Measurements from ENCODE around the gene ADAMTS16.

ADAMTS16 gene

GRCh38 chr5:5344606-5345005 lies 204.5 kb downstream of the ADAMTS16 start:
- no peak for DNase-seq (ENCODE audit: low read depth)

DNA sequence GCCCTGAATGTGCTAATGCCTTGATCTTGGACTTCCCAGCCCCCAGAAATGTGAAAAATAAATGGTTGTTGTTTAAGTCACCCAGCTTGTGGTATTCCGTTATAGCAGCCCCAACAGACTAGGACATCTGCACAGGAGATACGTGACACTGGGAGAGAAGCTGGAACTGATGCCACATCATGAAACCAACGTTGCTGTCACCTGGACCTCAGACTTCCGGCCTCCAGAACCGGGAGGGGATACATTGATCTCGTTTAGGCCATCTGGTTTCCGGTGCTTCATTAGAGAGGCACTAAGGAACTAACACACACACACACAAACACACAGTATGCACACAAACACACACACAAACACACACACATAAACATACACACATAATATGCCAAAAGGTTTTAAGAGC lies 207.3 kb downstream of the ADAMTS16 start:
- no peak for DNase-seq (ENCODE audit: low read depth)

- no peak for DNase-seq (ENCODE audit: low read depth)
Measured at GRCh38 chr5:5348135-5348534, 208.0 kb downstream of the ADAMTS16 start.

DNA sequence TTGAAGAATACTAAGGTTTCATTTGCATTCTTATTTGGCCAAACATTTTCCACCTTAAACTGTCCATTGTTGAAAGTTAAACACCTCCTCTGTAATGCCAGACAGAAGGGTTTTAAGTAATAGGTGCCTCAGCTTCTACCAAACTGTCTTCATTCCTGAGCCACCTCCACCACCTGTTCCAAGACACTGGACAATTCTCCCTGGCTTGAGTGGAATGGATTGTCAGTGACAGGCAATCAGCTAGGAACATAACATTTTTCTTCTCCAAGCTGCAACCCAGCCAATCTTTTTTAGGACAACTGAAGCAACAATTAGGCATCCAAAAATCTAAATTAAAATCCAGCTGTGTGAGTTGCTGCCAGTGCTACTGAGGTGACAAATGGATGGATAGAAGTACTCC lies 208.4 kb downstream of the ADAMTS16 start:
- no peak for DNase-seq (ENCODE audit: low read depth)

DNA sequence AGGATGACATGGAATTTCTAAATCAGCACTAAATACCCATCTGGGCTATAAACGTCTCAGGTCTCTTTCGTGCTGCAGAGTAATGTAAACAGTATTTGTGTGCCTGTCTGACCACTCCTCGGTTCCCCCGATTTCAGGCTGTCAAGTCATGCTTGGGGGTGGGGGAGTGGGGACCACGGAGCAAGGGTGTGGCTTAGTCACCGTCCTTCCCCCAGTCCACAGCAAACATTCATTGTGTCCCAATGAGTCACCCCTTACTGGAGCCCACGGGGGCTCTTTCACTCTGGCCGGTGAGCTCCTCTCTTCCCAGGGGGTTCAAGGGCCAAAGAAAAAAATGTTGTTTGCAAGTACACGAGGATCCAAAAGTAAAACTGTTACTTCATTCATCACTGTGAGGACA lies 210.0 kb downstream of the ADAMTS16 start:
- no peak for DNase-seq (ENCODE audit: low read depth)

DNA sequence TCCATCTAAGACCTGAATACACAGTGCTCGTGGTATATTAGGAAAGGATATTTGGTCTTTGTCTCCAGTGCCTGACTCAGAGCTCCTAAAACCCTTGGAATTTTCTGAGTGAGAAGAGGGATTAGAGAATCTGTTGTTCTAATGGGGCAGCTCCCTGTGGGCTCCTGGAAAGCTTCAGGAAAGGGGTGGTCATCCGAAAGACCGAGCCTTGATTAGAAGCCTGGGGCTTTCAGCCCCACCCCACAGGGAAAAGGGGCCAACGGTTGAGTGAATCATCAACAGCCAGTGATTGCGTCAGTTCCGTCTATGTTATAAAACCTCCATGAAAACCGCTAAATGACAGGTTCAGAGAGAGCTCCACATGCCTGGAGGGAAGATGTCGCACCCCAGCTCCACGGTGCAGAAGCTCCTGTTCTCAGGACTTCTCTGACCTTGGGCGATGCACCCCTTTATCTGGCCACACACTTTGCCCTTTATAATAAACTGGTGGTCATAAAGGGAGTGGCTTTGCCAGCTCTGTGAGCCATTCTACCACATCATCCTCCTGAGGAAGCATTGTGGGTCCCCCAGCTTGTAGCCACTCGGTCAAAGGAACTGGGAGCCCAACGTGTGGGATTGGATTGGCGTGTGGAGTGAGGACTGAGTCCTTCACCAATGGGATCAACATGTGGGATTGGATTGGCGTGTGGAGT lies 211.3 kb downstream of the ADAMTS16 start:
- DNase-seq (ENCODE audit: low read depth): no peak

GRCh38 chr5:5352675-5353074 lies 212.5 kb downstream of the ADAMTS16 start:
- DNase-seq (ENCODE audit: low read depth): no peak

DNA sequence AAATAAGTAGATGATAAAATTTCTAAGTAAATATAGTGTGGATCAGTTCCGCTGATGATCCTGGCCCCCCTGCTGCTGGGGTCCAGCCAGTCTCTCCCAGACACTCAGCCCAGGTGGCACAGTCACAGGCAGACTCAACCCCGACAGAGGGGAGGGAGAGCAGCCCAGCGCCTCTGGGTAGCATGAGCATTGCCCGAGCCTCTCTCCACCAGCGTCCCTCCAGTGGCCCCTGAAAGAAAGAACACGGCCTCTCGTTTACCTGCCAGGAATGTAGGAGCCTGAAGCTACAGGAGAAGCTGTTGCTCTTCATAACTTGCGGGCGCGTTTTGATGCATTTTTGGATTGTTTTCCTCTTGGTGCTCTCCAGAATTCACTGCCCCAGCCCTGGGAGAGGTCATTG lies 213.6 kb downstream of the ADAMTS16 start:
- no peak for DNase-seq (ENCODE audit: low read depth)

GRCh38 chr5:5356765-5357164 lies 216.6 kb downstream of the ADAMTS16 start:
- no peak for DNase-seq (ENCODE audit: low read depth)

DNA sequence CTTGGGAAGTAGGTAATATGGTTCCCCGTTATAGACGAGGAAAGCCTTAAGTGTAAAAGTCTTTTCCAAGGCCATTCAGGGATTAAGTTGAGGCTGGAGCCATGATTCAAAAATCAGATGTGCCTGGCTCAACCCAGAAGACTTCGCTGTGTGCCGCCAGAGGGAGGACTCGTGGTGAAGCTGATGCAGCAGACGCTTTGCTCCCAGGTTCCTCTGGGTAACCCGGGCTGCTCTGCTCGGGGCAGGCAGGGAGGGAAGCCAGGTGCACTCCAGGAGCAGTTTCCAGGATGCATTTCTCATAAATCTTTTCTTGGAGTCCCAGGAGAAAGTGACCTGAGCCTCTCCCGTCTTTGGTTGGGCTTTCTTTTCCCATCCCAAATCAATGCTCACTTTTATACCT lies 219.5 kb downstream of the ADAMTS16 start:
- DNase-seq (ENCODE audit: low read depth): no peak

DNA sequence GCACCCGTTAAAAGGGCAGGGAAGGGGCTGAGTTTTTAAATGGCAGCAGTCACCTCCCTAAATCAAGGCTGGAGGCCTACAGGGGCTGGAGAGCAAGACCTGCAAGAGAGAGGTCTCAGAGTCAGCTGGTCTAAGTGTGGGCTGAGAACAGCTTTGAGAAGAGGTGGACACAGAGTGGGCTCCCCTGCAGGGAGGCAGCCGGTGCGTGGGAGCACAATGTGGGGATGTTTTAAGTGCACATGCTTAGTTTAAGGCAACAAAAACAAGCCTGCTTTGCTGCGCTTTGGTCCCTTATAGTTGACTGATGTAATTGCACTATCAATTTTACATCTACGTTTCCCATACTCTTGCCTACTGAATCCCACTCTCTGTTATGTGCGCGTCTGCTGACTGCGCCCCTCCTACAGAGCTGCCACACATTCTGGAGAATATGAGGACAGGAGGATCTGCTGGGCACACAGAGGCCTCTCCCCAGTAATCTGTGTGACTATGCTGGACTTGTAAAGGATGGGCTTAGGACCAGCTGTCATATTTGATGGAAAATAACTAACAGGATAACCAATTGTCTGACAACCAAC lies 220.3 kb downstream of the ADAMTS16 start:
- DNase-seq (ENCODE audit: low read depth): no peak

DNA sequence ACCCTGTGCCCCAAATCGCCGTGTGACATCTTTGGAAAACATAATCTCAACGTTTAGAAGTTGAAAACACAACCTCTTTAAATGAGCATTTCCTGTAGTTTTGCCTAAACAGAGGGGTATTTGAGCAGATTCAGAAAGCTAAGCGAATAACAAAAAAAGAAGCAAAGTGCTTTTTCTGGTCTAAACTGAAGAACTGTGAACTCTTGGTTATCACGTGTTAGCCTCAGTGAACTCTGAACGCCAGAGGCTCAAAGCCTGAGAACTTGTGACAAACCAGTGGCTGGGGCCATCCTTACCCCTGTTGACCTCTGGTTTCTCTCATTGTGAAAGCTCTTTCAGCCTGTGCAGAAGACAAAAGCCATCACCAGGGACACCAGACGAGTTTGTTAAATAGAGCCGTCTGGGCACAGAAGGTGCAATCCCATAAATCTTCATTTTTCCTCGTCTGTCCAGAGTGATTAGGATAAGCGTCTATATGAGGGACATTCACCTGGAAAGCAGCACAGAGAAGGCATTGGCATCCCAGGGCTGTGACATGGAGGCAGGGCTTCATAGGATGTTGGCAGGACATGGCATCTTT lies 220.9 kb downstream of the ADAMTS16 start:
- no peak for DNase-seq (ENCODE audit: low read depth)

GRCh38 chr5:5363045-5363444 lies 222.9 kb downstream of the ADAMTS16 start:
- no peak for DNase-seq (ENCODE audit: low read depth)

GRCh38 chr5:5364932-5365331 lies 224.8 kb downstream of the ADAMTS16 start:
- no peak for DNase-seq (ENCODE audit: low read depth)

DNA sequence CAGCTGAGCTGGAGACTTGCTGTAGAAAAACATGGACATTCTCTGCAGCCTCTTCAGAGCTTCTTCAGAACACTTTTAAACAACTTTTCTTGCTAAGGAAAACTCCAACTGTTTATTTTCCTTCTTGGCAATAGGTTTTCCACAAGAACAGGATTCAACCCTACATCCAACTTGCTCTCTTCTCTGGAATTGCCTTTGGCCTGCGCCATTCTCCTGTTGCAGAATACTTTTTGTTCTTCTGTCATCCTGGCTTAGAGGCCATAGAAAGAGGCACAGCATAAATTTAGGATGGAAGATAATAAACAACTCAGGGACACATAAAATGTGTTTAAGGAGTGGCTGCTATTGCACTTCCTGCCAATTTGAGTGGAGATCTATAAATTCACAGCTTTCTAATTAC lies 227.6 kb downstream of the ADAMTS16 start:
- DNase-seq (ENCODE audit: low read depth): no peak

DNA sequence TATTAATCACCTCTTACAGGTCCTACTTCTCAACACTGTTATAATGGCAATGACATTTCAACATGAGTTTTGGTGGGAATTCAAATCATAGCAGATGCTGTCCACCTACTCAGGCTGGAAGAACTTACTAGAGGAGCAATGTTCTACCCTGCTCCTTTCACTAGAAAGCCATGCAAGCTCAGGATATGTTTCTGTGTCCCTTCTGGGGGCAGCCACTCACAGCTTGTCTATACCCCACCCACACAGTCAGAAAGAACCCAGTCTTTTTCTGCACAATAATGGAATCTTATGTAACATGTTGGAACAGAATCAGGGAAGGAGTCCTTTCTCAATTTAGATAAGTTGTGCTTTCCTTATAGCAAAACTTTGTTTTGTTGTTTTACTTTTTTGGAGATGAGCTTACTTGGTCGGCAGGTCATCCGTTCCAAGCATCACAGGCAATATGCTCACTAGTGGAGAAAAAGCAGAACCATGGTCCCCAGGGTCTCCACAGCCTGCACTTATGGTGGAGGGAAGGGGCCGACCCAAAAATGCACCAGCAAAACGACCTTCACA lies 229.0 kb downstream of the ADAMTS16 start:
- DNase-seq (ENCODE audit: low read depth): no peak

All from stimulated activated CD4-positive, alpha-beta T cell treated with anti-CD3 and anti-CD28 coated beads, Interleukin-2, amount 100 ng/mL, for 4 hours (primary cell).